ENCODE results near the gene TMC5. TPM values are rescaled to one million over a fixed set of nuclear protein-coding genes. Genes with fewer than 3 reads are reported as not detected.

TMC5 gene
- total and polyA plus RNA-seq, 2 of the 8 experiments (the other 6 are each of a cell fraction or from before 2014, with no cell fraction given), result 1.6 to 1.8 TPM

DNA sequence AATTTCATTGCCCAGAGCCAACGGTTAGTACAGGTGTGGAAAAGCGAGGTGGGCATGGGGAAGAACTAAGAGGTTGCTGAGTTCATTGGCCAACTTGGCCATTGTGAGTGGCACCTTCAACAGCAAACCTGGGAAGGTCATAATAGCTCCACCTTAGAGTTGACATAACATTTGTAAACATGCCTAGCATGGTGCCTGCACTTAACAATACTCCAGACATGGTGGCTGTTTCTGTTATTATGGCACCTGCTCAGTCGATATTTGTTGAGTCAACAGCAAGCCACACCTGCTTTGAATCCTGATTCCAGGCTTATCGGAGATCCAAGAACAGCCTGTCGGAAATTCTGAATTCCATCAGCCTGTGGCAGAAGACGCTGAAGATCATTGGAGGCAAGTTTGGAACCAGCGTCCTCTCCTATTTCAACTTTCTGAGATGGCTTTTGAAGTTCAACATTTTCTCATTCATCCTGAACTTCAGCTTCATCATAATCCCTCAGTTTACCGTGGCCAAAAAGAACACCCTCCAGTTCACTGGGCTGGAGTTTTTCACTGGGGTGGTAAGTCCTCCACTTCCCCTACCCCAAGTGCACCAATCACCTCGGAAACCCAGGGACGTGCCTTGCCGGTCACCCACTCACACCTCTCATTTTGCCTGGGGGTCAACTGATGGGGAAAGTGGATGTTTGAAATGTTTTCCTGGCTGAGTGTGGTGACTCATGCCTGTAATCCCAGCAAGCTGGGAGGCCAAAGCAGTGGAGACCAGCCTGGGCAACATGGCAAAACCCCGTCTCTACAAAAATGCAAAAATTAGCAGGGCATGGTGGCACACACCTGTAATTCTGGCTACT lies 46.0 kb downstream of the TMC5 start:
- H2BK12ac ChIP-seq (ENCODE audit: low read depth, low read length), result no peak overlapping the region
- H3K79me2 ChIP-seq (ENCODE audit: control insufficient read depth in 1 of 2, insufficient read depth in 2 of 2, low read length in 2 of 2), result no peaks in the 10 kb centered on the region
- H3K36me3 ChIP-seq (ENCODE audit: control insufficient read depth in 2 of 4, insufficient read depth in 4 of 4, low read length in 3 of 4), result no peaks in the 10 kb centered on the region
- H4K5ac ChIP-seq (ENCODE audit: insufficient read length, low read depth, low read length), result no peak overlapping the region
- H3K9ac ChIP-seq (replicated peaks in 1 of 4; ENCODE audit: extremely low read depth in 1 of 4, low read depth in 3 of 4, low read length in 3 of 4), result no peak overlapping the region
- H3K4me2 ChIP-seq (ENCODE audit: insufficient read depth in 1 of 2, low read depth in 2 of 2, low read length in 2 of 2), result no peak overlapping the region
- H4K20me1 ChIP-seq (replicated peaks in 1 of 2; ENCODE audit: control insufficient read depth in 1 of 2, insufficient read depth in 2 of 2, low read length in 2 of 2), result no peaks in the 10 kb centered on the region
- no peaks in the 10 kb centered on the region for H3K23me2 ChIP-seq (ENCODE audit: low read depth, low read length)
- no peak overlapping the region for H4K91ac ChIP-seq (replicated peaks; ENCODE audit: insufficient read length, low read length)
- H3K4me1 ChIP-seq (replicated peaks in 1 of 4; ENCODE audit: control insufficient read depth in 3 of 4, insufficient read depth in 4 of 4, low read length in 3 of 4), result no peaks in the 10 kb centered on the region
- no peak overlapping the region for H2BK120ac ChIP-seq (replicated peaks; ENCODE audit: low read depth, low read length)
- no peak overlapping the region for H2BK5ac ChIP-seq (ENCODE audit: low read depth, low read length)
- no peak overlapping the region for H4K8ac ChIP-seq (ENCODE audit: extremely low read depth, insufficient read depth, low read length)
- H3K27ac ChIP-seq (ENCODE audit: low read depth, low read length), result no peak overlapping the region
- H3K56ac ChIP-seq (replicated peaks; ENCODE audit: insufficient read length, low read depth, low read length), result no peak overlapping the region
- no peak for DNase-seq (ENCODE audit: low read depth in 1 of 2, low spot score in 2 of 2)
- H2AFZ ChIP-seq (ENCODE audit: low read length), result no peak overlapping the region
- no peak overlapping the region for H2BK20ac ChIP-seq (ENCODE audit: low read length)
- WGBS, 2 experiments (ENCODE audit: extremely low coverage in 1 of 2, insufficient coverage in 1 of 2, insufficient read length in 1 of 2, insufficient replicate concordance in 2 of 2, low coverage in 1 of 2, low lambda C conversion rate in 2 of 2, missing lambda C conversion rate in 1 of 2), result 89% methylated on average over 12 of the region's 12 CpGs; no CpG with 5 or more reads in 1 of the 2 experiments
- peaks cover 2 to 7% of the 10 kb centered on the region in 2 experiments; a peak in 3 of 4 replicates for H3K9me3 ChIP-seq (ENCODE audit: insufficient read depth in 2 of 2, low read depth in 1 of 2, low read length in 1 of 2)
- no peak overlapping the region for H2BK15ac ChIP-seq (ENCODE audit: low read length)
- H3K18ac ChIP-seq (ENCODE audit: extremely low read depth, low read length), result no peak overlapping the region
- CTCF ChIA-PET (ENCODE audit: partially characterized antibody), result interaction anchor here (0.9 to 1.1 kb wide), 2 partner anchors 47 to 348 kb away, joined by 3 read pairs; no protein-coding TSS in a partner anchor
- H3K23ac ChIP-seq (ENCODE audit: insufficient read length), result no peak overlapping the region
- POLR2A ChIA-PET (ENCODE audit: partially characterized antibody), result no interaction called here
- H3K14ac ChIP-seq (ENCODE audit: insufficient read length), result no peak overlapping the region
- no peaks in the 10 kb centered on the region for H3K79me1 ChIP-seq (ENCODE audit: low read depth, low read length)
- H3K4ac ChIP-seq (replicated peaks; ENCODE audit: insufficient read length, low read depth, low read length), result no peak overlapping the region
- FAIRE-seq, result no peak
- no peak overlapping the region for H2AK5ac ChIP-seq (ENCODE audit: low read depth, low read length)
- no peaks in the 10 kb centered on the region for H3K27me3 ChIP-seq (replicated peaks in 1 of 4; ENCODE audit: control insufficient read depth in 3 of 4, extremely low read depth in 1 of 4, insufficient read depth in 3 of 4, low read length in 3 of 4)
- no peak overlapping the region for H3K4me3 ChIP-seq (ENCODE audit: extremely low read depth in 1 of 4, insufficient read depth in 2 of 4, low read depth in 3 of 4, low read length in 4 of 4)
- TF ChIP-seq RFX5 (IDR thresholded peaks at IDR 0.05; ENCODE audit: borderline replicate concordance, low read depth, low read length) (no peak), GTF2F1 (IDR thresholded peaks at IDR 0.05; ENCODE audit: borderline replicate concordance, low read depth, low read length) (no peak), RBBP5 (IDR thresholded peaks at IDR 0.05; ENCODE audit: borderline replicate concordance, low read depth, low read length) (no peak), ZNF274 (IDR thresholded peaks at IDR 0.05; ENCODE audit: borderline replicate concordance, extremely low read depth, low read length) (no peak), CEBPB (IDR thresholded peaks at IDR 0.05; ENCODE audit: low read depth, low read length) (no peak)
